ENCODE data around the gene ZNF484.

- no peak for TF ChIP-seq EZH2 (IDR thresholded peaks at IDR 0.05; ENCODE audit: borderline replicate concordance, insufficient read depth, low read length, poor library complexity, severe bottlenecking)
- TF ChIP-seq CTCF (IDR thresholded peaks at IDR 0.05; ENCODE audit: poor library complexity, severe bottlenecking): no peak
- TF ChIP-seq POLR2AphosphoS5 (IDR thresholded peaks at IDR 0.05): no peak
- no peak for TF ChIP-seq SMC3 (conservative IDR thresholded peaks at IDR 0.05; ENCODE audit: poor library complexity)
- TF ChIP-seq, protein P1, sequence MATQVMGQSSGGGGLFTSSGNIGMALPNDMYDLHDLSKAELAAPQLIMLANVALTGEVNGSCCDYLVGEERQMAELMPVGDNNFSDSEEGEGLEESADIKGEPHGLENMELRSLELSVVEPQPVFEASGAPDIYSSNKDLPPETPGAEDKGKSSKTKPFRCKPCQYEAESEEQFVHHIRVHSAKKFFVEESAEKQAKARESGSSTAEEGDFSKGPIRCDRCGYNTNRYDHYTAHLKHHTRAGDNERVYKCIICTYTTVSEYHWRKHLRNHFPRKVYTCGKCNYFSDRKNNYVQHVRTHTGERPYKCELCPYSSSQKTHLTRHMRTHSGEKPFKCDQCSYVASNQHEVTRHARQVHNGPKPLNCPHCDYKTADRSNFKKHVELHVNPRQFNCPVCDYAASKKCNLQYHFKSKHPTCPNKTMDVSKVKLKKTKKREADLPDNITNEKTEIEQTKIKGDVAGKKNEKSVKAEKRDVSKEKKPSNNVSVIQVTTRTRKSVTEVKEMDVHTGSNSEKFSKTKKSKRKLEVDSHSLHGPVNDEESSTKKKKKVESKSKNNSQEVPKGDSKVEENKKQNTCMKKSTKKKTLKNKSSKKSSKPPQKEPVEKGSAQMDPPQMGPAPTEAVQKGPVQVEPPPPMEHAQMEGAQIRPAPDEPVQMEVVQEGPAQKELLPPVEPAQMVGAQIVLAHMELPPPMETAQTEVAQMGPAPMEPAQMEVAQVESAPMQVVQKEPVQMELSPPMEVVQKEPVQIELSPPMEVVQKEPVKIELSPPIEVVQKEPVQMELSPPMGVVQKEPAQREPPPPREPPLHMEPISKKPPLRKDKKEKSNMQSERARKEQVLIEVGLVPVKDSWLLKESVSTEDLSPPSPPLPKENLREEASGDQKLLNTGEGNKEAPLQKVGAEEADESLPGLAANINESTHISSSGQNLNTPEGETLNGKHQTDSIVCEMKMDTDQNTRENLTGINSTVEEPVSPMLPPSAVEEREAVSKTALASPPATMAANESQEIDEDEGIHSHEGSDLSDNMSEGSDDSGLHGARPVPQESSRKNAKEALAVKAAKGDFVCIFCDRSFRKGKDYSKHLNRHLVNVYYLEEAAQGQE (IDR thresholded peaks at IDR 0.05; ENCODE audit: borderline replicate concordance): no peak
- no peak for TF ChIP-seq MXI1 (conservative IDR thresholded peaks at IDR 0.05; ENCODE audit: poor library complexity, severe bottlenecking)
- no peak for TF ChIP-seq TAF1 (IDR thresholded peaks at IDR 0.05; ENCODE audit: low read depth)
- TF ChIP-seq EP300 (conservative IDR thresholded peaks at IDR 0.05; ENCODE audit: poor library complexity, severe bottlenecking): no peak
These were observed 42.6 kb upstream of the ZNF484 start for GRCh38 chr9:92920437-92920836.
